HG02943 (cell line): ENCODE data around the gene IGFL2.
"Not testable (repeated sequence)": the region's sequence is repeated elsewhere in the genome, so short reads cannot be mapped to it uniquely, and the experiment has no call there.

ENCODE experiments used
- ATAC-seq: cut with Tn5 transposase; IDR thresholded peaks from one replicate; pipeline ENCODE4 v1.9.1; 2021; ENCODE audit warnings: mild to moderate bottlenecking, low read depth, moderate library complexity; ENCODE audit not compliant: unreplicated experiment

The IGFL2 gene

DNA sequence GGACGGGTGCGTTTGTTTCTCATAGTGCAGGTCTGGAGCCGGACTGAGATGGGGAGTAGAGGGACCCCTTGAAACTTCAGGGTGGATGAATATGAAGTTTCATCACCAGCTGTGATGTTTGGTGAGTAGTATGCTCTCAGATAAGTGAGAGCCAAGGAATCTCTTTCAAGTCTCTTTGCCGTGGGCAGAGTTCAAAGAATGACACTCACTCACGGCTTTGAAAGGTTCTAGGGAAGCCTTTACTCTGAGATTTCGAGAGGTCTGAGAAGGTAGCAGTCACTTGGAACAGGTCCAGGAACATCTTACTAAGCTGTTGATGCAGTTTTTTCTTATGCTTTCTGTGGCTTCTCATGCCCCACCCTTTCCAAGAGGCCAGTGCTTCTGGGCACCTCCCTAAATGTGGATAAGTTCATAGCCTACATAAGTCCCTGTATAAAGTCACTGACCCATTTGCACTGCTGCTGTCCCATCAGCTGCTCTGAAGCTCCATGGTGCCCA is at the start of gene IGFL2:
IGFL2 (plus strand) TSS at position 448 of the 498 bp plus-strand sequence; CDS start at position 489, 41 bp downstream.
- no peak for ATAC-seq

DNA sequence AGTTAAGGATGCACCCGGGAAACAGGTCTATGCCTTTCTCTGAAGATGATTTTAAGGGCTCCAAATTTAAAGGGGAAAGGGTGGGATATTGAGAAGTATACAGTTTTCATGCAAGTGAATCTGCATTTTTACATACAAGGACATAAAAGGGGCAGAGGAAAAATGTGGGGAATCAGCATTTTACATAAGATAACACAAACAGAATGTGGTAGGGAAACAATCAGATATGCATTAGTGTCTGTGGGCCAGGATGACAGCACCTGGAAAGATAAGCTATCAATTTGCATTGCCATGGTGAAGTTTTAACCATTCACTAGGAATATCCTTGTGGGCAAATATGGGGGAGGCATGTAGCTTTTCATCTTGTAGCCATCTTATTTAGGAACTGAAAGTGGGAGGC is 47.7 kb upstream of the IGFL2 start:
- no peak for ATAC-seq

DNA sequence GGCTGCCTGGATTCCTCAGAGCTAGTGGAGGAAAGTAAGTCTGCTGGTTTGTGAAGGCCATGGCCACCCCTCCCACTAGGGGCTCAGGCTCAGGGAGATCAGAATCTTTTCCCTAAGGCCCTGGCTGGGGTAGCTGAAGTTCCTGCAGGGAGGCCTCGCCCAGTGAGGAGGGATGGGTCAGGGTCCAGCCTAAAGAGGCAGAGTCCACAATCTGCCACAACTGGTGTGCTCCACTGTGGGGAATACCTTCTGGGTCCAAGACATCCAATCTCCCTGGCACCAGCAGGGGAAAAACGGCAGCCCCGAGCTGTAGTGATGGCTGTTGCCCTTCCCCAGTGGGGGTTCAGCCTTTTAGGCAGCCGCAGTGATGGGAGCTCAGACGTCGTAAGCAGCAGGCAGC is 46.7 kb upstream of the IGFL2 start:
- ATAC-seq = no peak

DNA sequence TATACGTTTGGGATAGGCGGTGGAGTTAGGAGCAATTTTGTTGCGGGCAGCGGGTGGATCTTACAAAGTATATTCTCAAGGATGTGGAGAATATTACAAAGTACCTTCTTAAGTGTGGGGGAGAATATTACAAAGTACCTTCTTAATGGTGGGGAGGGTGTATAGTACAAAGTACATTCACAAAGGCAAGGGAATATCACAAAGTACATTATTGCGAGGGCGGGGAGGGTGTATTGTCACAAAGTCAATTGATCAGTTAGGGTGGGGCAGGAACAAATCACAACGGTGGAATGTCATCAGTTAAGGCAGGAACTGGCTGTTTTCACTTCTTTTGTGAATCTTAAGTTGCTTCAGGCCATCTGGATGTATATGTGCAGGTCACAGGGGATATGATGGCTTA is 45.7 kb upstream of the IGFL2 start:
- ATAC-seq = not testable (repeated sequence)

DNA sequence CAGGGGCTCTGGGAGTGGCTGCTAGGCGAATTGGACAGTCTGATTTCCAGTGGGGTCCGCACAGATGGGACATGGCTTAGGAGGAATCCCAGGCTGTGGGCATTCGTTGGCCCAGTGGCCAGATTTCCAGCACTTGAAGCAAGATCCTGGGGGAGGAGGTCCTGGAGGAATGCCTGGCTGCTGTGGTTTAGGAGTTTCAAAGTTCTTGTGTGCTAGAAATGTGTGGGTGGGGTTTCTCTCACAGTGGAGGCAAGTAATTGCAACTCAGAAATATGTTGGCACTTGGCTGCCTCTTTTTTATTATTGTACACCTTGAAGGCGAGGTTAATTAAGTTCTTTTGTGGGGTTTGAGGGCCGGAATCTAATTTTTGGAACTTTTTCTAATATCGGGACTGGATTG is 40.7 kb upstream of the IGFL2 start:
- no peak for ATAC-seq

DNA sequence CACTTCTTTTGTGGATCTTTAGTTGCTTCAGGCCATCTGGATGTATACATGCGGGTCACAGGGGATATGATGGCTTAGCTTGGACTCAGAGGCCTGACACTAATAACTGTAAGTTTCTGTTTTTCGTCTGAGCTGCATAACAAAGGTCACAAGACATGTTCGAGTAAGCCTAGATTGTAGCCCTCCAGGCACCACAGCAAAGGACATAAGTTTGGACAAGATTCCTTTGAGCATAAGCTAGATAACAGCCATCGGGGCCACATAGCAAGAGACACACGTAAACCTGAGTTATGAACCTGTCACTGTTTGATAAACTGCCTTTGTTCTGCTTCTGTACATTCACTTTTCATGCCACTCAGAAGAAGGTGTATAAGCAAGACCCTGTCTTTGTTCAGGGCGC is 38.2 kb upstream of the IGFL2 start:
- no peak for ATAC-seq

DNA sequence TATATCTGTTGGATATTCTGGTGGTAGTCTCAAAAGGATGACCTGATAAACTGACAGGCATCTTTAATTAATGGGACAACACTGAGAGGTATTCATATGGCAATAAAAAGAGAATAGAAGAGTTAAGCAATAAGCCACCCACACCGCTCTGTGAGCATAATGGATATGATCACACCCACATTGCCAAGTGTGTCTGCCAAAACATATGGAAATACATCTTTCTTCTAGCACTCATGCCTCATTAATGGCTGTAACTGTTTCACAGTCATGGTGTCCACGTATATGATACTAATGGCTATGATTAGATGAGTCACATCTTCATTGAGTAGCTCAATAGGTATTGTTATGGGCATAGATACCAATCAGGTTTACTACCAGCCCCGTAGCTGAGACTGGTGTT is 36.7 kb upstream of the IGFL2 start:
- ATAC-seq = no peak

DNA sequence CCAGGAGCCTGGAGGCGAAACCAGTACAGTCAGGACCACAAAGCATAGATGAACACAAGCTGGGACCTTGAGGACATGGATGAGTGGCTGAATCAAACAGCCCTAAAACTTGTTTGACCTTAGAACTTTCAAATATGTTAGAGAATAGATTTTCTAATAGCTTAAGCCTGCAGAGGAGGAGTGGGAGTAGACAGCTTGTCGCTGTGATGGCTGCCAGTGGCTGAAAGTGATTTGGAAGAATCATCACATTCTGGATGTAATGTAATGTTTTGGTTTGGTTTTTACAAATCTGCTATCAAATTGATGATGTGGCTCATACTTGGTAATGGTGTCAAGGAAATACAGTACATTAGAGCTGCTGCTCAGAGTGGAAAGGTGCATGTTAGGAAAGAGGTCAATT is 35.5 kb upstream of the IGFL2 start:
- no peak for ATAC-seq

DNA sequence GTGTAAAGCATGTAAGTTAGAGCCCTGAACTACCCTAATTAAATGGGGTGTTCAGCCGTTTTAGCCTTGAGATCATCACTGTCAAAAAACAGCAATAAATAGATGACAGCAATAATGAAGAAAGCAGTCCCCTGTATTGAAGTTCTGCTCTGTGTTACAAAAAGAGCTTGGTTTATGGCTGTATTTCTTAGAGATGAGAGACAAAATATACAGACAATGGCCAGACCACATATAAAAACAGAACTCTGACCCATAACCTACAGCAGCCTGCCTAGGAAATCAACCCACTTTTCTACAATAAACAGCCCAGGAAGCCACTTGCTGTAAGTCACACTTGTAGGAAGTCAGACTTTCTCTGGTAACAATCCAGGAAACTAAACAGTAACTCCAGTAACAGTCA is 34.3 kb upstream of the IGFL2 start:
- no peak for ATAC-seq

DNA sequence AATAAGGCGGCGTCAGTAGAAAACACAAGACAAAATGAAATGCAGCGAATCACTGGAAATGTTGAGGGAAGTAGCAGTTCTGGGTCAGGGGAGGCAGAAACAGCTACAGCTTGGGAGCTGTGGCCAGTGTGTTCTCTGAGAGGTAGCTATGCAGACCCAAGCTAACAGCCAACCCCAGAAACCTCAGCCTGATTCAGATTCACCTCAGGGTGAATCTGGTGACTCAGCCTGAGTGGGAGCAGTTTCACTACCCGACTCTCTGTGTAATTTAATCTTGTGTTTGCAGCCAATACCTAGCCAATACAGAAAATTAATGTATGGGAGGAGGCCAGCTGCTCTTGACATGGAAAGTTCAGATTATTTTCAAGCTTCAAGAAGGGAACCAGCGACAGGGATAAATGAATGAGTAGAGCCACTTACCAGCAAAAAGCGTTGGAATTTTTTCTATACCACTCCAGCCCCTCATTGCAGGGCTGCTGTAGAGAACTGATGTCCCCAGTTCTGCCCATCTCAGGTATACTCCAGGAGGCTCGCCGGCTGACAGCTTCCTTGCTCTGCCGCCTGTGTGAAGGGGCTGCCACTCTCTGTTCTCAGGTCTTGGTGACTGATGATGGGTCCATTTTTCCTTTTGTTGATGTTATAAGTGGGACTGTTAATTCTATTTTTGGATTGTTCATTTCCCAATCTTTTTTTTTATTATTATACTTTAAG is 32.5 kb upstream of the IGFL2 start:
- ATAC-seq = no peak

DNA sequence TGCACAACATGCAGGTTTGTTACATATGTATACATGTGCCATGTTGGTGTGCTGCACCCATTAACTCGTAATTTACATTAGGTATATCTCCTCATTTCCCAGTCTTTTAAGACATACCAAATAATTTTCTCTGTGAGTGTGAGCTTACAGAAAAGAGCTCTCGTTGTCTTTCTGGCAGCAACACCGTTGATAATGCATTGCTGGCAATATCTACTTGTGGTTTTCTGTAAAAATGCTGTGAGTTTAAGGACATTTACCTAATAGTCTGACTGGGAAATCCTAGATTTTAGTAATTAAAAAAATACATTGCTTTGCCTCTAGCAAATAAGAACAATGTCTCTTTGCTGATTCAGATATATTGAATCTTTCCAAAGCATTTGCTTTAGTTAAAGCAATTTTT is 31.9 kb upstream of the IGFL2 start:
- ATAC-seq = no peak

DNA sequence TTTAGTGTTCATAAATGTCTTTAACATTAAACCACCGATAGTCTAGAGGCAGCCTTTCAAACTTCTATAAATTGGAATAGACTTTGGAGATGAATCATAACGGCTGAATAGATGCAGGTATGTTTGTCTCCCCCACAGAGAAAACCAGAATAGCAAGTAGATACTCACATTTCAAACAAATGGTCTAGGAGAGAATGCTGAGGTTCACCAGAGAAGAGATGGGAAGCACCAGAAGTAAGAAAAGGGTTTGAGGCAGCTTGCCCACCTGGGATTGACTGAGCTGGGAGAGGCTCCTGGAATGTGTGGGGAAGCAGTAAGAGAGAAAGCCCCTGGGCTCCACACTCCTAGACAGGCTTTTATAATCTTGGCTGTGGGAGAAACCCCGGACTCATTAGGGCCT is 29.9 kb upstream of the IGFL2 start:
- no peak for ATAC-seq

DNA sequence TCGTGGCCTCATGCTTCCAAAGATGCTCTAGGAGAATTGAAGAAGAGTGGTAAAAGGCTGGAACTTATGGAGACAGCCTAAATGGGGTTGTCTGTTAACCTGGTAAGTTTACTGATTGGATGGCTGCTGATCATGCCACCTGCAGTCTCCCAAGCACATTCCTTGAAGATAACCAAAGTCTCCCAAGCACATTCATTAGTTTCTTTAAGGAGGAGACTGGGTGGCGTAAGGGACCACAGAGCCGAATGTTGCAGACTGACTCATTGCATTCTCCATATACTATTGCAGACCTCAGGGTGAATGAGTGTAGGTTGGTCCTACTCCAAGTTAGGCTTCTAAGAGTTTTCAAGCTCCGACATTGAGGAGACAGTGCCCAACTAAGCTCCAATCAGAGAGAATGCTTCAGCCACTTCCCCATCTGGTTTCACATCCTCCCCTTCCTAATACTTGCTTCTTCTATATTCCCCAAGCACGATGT is 23.4 kb upstream of the IGFL2 start, which contains the start of gene IGFL3:
IGFL3 (minus strand) TSS at position 51 of the 478 bp plus-strand sequence; CDS start at position 12, 39 bp downstream.
- no peak for ATAC-seq

DNA sequence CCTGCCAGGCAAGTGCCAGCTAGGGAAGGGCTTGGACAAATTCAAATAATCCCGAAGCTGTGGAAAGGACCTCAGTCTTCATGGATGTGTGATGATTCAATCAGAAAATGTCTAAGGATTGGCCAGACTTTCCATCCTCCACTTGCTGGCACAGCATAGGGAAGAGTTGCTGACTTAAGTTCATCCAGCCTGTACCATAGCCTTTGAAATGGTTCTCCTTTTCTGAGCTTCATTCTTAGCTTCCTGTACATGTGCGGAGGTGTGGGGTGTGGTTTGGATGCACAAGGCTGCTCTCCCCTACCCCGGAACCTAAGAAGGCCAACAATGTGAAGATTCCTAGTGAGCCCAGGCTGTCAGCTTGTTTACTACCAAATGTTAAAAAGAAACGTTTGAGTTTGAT is 22.6 kb upstream of the IGFL2 start:
- no peak for ATAC-seq

DNA sequence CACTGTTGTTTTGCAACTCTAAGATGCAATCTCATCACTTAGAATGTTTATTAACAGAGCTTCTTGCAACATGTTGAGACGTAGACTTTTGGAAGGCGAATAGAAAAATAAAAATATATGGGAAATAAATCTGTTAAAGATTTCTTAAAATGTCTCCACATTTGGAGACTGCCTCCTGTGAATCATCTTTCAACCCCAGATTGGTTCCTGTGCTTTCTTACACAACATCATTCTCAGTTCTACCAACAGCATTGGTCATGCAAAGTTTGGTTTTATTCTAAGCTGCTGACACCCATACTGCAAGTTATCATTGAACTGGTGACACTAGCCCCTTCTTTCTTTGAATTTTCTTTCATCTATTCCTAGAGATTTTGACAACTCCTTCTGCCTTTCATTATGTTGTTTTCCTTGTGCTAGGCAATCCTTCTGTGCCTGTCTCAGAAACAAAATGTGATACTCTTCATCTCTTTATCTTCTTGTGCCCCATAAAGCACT is 21.9 kb upstream of the IGFL2 start:
- no peak for ATAC-seq

DNA sequence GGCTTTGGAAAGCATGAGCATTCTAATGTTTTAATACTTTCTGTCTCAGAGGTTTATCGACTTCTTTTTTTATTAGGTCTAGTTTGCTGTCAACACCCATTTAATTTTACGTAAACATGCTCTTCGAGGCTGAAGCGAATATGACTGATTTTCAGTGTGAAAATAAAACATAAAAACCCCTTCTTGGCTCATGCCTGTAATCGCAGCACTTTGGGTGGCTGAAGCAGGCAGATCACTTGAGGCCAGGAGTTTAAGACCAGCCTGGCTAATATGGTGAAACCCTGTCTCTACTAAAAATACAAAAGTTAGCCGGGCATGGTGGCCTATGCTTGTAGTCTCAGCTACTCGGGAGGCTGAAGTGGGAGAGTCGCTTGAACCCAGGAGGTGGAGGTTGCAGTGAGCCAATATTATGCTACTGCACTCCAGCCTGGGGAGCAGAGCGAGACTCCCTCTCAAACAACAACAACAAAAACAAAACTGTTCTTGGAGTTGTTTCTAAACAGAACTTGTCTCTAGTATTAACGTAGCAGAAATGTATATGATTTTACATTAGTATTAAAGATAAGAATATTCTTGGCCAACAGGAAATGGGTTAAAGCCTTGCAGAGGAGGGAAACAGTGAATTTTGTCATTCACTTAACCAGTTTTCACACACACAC is 16.4 kb upstream of the IGFL2 start:
- no peak for ATAC-seq

DNA sequence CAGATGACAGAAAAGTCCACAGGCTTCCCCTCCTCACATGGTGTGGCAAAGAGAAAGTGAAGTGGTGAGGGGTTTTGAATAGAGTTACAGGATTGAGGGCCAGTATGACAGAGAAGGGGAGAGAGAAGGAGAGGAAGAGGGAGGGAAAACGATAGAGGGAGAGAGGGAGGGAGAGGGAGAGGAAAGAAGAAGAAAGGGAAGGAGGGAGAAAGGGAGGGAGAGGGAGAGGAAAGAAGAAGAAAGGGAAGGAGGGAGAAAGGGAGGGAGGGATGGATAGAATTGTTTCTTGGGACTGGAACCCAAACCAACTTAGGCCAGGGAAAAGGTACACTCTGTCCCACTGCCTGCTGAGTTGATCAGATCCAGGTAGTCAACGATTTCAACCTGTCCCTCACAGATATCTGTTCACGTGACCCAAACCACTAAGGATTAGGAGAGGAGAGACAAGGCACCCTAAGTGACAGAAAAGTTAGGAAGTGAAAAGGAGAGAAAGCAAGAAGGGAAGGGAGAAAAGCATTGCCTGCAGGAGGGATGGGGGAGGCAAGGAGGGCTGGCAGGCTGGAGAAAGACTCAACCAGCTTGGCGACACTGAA is 15.4 kb upstream of the IGFL2 start:
- ATAC-seq = no peak

DNA sequence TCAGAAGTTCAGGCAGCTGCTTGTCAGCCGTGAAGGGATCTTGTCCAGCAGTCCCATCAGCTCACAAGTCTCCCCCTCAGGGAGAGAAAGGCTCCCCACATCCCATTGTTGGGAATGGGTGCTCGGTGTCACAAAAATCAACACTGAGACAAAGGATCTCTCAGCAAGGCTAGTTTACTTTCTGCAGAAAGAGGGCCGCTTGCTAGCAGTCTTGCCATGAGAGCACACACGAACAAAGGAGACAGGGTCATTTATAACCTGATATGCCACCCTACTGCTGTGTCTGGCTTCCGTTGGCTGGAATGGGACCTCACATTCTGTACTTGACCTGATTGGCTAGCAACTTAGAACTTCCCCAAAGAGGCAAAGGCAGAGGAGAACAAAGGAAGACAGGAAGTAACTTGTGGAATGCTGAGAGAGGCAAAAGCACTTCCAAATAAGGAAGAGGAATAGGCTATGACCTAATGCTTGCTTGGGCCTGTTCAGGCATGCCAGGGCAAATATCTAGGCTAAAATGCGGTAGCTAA is 14.9 kb upstream of the IGFL2 start:
- no peak for ATAC-seq

DNA sequence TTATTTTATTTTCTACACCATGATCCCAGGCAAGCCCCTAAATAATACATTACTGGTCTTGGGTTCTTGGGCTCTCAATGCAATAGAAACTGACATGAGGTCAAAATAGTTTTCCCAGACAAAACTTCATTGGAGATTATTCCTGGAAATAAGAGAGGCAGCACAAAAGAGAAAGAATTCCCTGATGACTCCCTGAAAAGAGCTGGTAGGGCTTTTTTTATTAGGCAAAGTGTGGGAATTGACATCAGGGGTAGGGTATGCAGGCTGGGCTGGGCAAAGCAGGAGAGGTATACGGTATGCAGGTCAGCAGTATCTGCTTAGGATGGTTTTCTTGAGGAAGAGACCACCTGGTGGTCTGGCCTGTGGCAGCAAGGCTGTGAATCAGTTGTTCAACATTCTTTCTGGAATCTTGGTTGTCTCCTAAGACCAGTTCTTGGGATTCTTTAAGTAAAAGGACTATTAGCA is 14.2 kb upstream of the IGFL2 start:
- ATAC-seq = no peak

DNA sequence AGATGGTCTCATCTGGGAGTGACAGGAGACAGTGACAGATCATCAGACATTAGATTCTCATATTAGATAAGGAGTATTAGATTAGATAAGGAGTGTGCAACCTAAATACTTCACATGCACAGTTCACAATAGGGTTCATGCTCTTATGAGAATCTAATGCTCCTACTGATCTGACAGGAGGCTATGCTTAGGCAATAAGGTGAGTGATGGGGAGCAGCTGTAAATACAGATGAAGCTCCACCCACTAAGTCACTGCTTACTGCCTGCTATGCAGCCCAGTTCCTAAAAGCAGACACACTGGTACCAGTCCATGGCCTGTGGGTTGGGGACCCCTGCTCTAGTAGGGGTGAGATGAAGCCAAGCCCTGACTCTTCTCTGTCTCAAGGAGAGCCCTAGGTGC is 13.5 kb upstream of the IGFL2 start:
- ATAC-seq = no peak

DNA sequence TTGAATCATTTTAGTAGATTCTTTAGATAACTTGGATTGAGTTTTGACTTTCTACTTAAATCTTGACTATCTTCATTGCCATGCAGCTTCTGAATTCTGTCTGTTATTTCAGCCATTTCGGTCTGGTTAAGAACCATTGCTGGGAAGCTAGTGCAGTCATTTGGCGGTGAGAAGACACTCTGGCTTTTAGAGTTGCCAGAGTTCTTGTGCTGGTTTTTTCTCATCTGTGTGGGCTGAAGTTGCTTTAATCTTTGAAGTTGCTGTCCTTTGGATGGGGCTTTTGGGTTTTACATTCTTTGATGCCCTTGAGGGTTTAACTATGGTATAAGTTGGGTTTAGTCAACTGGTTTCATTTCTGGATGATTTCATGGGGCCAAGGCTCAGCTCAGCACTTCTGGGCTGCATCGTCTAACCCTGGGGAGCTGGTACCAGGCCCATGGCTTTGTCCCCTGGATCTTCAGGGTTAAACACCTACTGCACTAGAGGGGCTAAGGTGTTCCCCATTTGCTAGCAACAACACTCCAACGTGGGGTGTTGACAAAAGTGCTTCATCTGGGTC is 10.0 kb upstream of the IGFL2 start:
- ATAC-seq = no peak
